BLaER1 (cell line): ENCODE measurements around the gene TBL3.

Source experiments
- H3K27ac ChIP-seq: shearing (Covaris generic); formaldehyde crosslinking; 2 replicates; pipeline ENCODE4 v1.8.1; 2022
- H3K27me3 ChIP-seq: shearing (Covaris generic); formaldehyde crosslinking; 2 replicates; pipeline ENCODE4 v1.8.1; 2022
- H3K36me3 ChIP-seq: shearing (Covaris generic); formaldehyde crosslinking; 2 replicates; pipeline ENCODE4 v1.8.1; 2022
- H3K4me1 ChIP-seq: shearing (Covaris generic); formaldehyde crosslinking; 2 replicates; pipeline ENCODE4 v1.8.1; 2022
- H3K4me2 ChIP-seq: shearing (Covaris generic); formaldehyde crosslinking; 2 replicates; pipeline ENCODE4 v1.8.1; 2022
- H3K4me3 ChIP-seq: shearing (Covaris generic); formaldehyde crosslinking; 2 replicates; pipeline ENCODE4 v1.8.1; 2022
- H3K9ac ChIP-seq: shearing (Covaris generic); formaldehyde crosslinking; 2 replicates; pipeline ENCODE4 v1.8.1; 2022
- H3K9me3 ChIP-seq: shearing (Covaris generic); formaldehyde crosslinking; 2 replicates; pipeline ENCODE4 v1.8.1; 2022
- H4K20me1 ChIP-seq: shearing (Covaris generic); formaldehyde crosslinking; 2 replicates; pipeline ENCODE4 v1.8.1; 2022
- Cebpa-rat ChIP-seq: shearing (Covaris generic); IDR thresholded peaks from 2 replicates; pipeline ENCODE4 v1.8.1; 2022

Gene TBL3

GRCh38 chr16:1971796-1972489 lies at the start of gene TBL3:
Gene TBL3 (plus strand): TSS chr16:1972053. CDS start chr16:1972165, 112 bp downstream.
- H3K27ac ChIP-seq: peak within 1 kb of the TSS; percentile 92
- peaks cover 38% of the 10 kb centered on the region for H3K36me3 ChIP-seq
- peak within 1 kb of the TSS; percentile 92 for H3K9ac ChIP-seq
- H3K9me3 ChIP-seq: no peaks in the 10 kb centered on the region
- peak within 1 kb of the TSS; percentile 100 for H3K4me3 ChIP-seq
- no peaks in the 10 kb centered on the region for H3K27me3 ChIP-seq
- H4K20me1 ChIP-seq: peaks cover 42% of the 10 kb centered on the region
- no peak for TF ChIP-seq Cebpa-rat
- peak within 1 kb of the TSS; percentile 99 for H3K4me2 ChIP-seq
- peaks cover 27% of the 10 kb centered on the region for H3K4me1 ChIP-seq

- no peaks in the 10 kb centered on the region for H3K36me3 ChIP-seq
- H3K9me3 ChIP-seq: no peaks in the 10 kb centered on the region
- TF ChIP-seq Cebpa-rat: no peak
- H3K9ac ChIP-seq: no peak overlapping the region
- no peak overlapping the region for H3K4me2 ChIP-seq
- no peak overlapping the region for H3K4me3 ChIP-seq
- H3K27ac ChIP-seq: no peak overlapping the region
- peaks cover 27% of the 10 kb centered on the region; the same call in 1 of the 2 replicates for H4K20me1 ChIP-seq
- H3K27me3 ChIP-seq: peaks cover 75% of the 10 kb centered on the region
- H3K4me1 ChIP-seq: 0 out of 2 replicates have a peak, but pooled peaks cover 7% of the 10 kb centered on the region
These were observed 49.5 kb upstream of the TBL3 start for GRCh38 chr16:1922357-1922756.

GRCh38 chr16:1923299-1924034 lies 48.4 kb upstream of the TBL3 start:
- Histone ChIP-seq H3K4me3 (no peak overlapping the region), H3K9me3 (no peaks in the 10 kb centered on the region), H3K4me2 (peak overlapping the region; percentile 12; the same call in 1 of the 2 replicates), H3K27ac (no peak overlapping the region), H3K27me3 (peaks cover 64% of the 10 kb centered on the region), H4K20me1 (peaks cover 22% of the 10 kb centered on the region; the same call in 1 of the 2 replicates), H3K36me3 (no peaks in the 10 kb centered on the region), H3K4me1 (0 out of 2 replicates have a peak, but pooled peaks cover 7% of the 10 kb centered on the region), H3K9ac (no peak overlapping the region)
- no peak for TF ChIP-seq Cebpa-rat

GRCh38 chr16:1924095-1924494 lies 47.8 kb upstream of the TBL3 start:
- no peaks in the 10 kb centered on the region for H3K9me3 ChIP-seq
- peak overlapping the region; percentile 12; the same call in 1 of the 2 replicates for H3K4me2 ChIP-seq
- TF ChIP-seq Cebpa-rat: no peak
- no peak overlapping the region for H3K27ac ChIP-seq
- H4K20me1 ChIP-seq: peaks cover 17% of the 10 kb centered on the region; the same call in 1 of the 2 replicates
- no peak overlapping the region for H3K4me3 ChIP-seq
- H3K27me3 ChIP-seq: peaks cover 58% of the 10 kb centered on the region
- H3K36me3 ChIP-seq: no peaks in the 10 kb centered on the region
- 0 out of 2 replicates have a peak, but pooled peaks cover 12% of the 10 kb centered on the region for H3K4me1 ChIP-seq
- no peak overlapping the region for H3K9ac ChIP-seq

- no peak overlapping the region for H3K4me2 ChIP-seq
- no peak overlapping the region for H3K9ac ChIP-seq
- no peaks in the 10 kb centered on the region for H3K36me3 ChIP-seq
- no peak overlapping the region for H3K4me3 ChIP-seq
- H4K20me1 ChIP-seq: no peaks in the 10 kb centered on the region
- peaks cover 20% of the 10 kb centered on the region; the same call in 1 of the 2 replicates for H3K4me1 ChIP-seq
- no peak overlapping the region for H3K27ac ChIP-seq
- H3K9me3 ChIP-seq: no peaks in the 10 kb centered on the region
- H3K27me3 ChIP-seq: peaks cover 36% of the 10 kb centered on the region
- no peak for TF ChIP-seq Cebpa-rat
These were observed 45.6 kb upstream of the TBL3 start for GRCh38 chr16:1926271-1926670.

GRCh38 chr16:1929105-1929504 lies 42.7 kb upstream of the TBL3 start:
- Histone ChIP-seq H3K9ac (peak overlapping the region; percentile 69; the same call in 1 of the 2 replicates), H3K27ac (peak overlapping the region; percentile 67)

GRCh38 chr16:1929578-1930337 lies 42.1 kb upstream of the TBL3 start:
- Histone ChIP-seq H3K27me3 (peaks cover 1% of the 10 kb centered on the region), H3K9me3 (no peaks in the 10 kb centered on the region), H4K20me1 (no peaks in the 10 kb centered on the region), H3K36me3 (no peaks in the 10 kb centered on the region), H3K9ac (peak overlapping the region; percentile 69; the same call in 1 of the 2 replicates), H3K27ac (peak overlapping the region; percentile 71), H3K4me2 (peak overlapping the region; percentile 85), H3K4me3 (peak overlapping the region; percentile 68), H3K4me1 (peaks cover 22% of the 10 kb centered on the region; the same call in 1 of the 2 replicates)
- TF ChIP-seq Cebpa-rat: no peak

More at GRCh38 chr16:1929105-1929504, 42.7 kb upstream of the TBL3 start:
- Histone ChIP-seq H3K4me2 (peak overlapping the region; percentile 85), H3K4me1 (peaks cover 22% of the 10 kb centered on the region; the same call in 1 of the 2 replicates), H4K20me1 (no peaks in the 10 kb centered on the region), H3K27me3 (peaks cover 8% of the 10 kb centered on the region), H3K9me3 (no peaks in the 10 kb centered on the region), H3K4me3 (peak overlapping the region; percentile 68), H3K36me3 (no peaks in the 10 kb centered on the region)
- TF ChIP-seq Cebpa-rat: no peak

DNA sequence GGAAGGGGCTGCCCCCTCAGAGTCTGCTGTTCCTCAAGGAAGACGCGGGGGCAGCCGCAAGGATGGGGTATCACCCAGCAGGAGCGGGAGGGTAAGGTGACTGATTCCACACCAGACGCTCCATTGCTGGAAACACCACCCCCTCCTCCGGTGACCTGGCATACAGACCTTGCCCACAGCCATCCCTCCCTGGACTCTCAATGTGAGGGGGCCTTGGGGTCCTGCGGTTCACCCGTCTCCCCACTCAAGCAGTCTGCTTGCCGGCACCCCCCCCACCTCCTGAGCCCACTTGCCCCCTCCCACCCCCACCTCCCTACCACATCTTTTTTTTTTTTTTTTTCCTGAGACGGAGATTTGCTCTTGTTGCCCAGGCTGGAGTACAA lies 41.5 kb upstream of the TBL3 start:
- H3K27ac ChIP-seq: peak overlapping the region; percentile 71
- H3K27me3 ChIP-seq: no peaks in the 10 kb centered on the region
- H3K36me3 ChIP-seq: no peaks in the 10 kb centered on the region
- H3K4me1 ChIP-seq: peaks cover 22% of the 10 kb centered on the region; the same call in 1 of the 2 replicates
- peak overlapping the region; percentile 85; the same call in 1 of the 2 replicates for H3K4me2 ChIP-seq
- H3K9me3 ChIP-seq: no peaks in the 10 kb centered on the region
- TF ChIP-seq Cebpa-rat: no peak
- no peaks in the 10 kb centered on the region for H4K20me1 ChIP-seq
- no peak overlapping the region for H3K4me3 ChIP-seq
- no peak overlapping the region; the same call in 1 of the 2 replicates for H3K9ac ChIP-seq
